ENCODE results near the gene OGDH.

OGDH gene

DNA sequence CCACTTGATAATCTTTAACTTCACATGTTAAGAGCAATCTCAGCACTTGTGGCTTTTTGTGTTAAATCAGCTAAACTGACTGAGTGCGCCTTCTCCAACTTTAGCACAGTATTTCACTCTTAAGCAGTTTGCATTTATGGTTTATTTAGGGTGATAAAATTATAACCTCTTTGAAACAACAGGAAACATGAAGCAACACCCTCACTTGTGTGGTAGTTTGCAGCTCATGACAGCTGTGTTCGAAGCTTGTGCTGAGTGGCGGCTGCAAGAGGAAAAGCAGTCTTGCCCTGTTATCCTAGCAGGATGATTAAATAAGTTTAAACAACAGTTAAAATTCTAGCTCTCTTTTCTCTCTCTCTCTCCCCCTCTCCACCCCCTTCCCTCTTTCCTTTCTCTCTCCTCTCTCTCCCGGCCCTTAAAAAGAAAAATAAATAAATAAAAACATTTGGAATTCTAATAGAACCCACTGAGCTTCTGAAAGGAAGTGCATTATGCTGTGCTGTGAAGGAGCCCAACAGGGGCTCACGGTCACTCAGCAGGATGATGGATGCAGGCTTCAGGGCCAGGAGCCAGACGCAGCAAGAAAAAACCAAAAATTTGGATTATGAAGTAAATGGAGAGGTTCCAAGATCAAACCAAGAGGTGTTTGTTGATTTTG, 25.2 kb downstream of the OGDH start:
- peak overlapping the region; percentile 32; the same call in 1 of the 2 replicates for H3K9ac ChIP-seq (ENCODE audit: low read length)
- peaks cover 52% of the 10 kb centered on the region for H3K79me2 ChIP-seq (ENCODE audit: low read length)
- TF ChIP-seq, protein P1, sequence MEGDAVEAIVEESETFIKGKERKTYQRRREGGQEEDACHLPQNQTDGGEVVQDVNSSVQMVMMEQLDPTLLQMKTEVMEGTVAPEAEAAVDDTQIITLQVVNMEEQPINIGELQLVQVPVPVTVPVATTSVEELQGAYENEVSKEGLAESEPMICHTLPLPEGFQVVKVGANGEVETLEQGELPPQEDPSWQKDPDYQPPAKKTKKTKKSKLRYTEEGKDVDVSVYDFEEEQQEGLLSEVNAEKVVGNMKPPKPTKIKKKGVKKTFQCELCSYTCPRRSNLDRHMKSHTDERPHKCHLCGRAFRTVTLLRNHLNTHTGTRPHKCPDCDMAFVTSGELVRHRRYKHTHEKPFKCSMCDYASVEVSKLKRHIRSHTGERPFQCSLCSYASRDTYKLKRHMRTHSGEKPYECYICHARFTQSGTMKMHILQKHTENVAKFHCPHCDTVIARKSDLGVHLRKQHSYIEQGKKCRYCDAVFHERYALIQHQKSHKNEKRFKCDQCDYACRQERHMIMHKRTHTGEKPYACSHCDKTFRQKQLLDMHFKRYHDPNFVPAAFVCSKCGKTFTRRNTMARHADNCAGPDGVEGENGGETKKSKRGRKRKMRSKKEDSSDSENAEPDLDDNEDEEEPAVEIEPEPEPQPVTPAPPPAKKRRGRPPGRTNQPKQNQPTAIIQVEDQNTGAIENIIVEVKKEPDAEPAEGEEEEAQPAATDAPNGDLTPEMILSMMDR (IDR thresholded peaks at IDR 0.05; ENCODE audit: low read length) = no peak
- no peak for TF ChIP-seq EZH2 (optimal IDR thresholded peaks at IDR 0.05; ENCODE audit: low read depth, low read length)

GRCh38 chr7:44632196-44632595, 25.8 kb downstream of the OGDH start:
- Histone ChIP-seq H4K20me1 (ENCODE audit: insufficient read depth, low read length) (no peaks in the 10 kb centered on the region), H3K9me3 (replicated peaks; ENCODE audit: insufficient read depth, low read length) (no peaks in the 10 kb centered on the region), H3K4me1 (ENCODE audit: low read length) (peaks cover 87% of the 10 kb centered on the region), H3K9ac (ENCODE audit: low read length) (peak overlapping the region; percentile 32; the same call in 1 of the 2 replicates), H3K27me3 (replicated peaks; ENCODE audit: insufficient read depth, low read length) (no peaks in the 10 kb centered on the region), H3K36me3 (replicated peaks; ENCODE audit: insufficient read depth, low read length) (0 out of 2 replicates have a peak, but pooled peaks cover 3% of the 10 kb centered on the region), H3K27ac (ENCODE audit: low read length) (peak overlapping the region; percentile 96), H3F3A (ENCODE audit: insufficient read depth, low read length) (peaks cover 80% of the 10 kb centered on the region), H3K4me3 (ENCODE audit: low read length) (no peak overlapping the region), H2AFZ (ENCODE audit: low read length) (no peak overlapping the region), H3K9me2 (replicated peaks; ENCODE audit: insufficient read depth, low read length) (no peaks in the 10 kb centered on the region), H3K79me2 (ENCODE audit: low read length) (peaks cover 53% of the 10 kb centered on the region), H3K4me2 (ENCODE audit: low read depth, low read length) (peak overlapping the region; percentile 30; the same call in 1 of the 2 replicates)
- no peak for DNase-seq
- TF ChIP-seq EZH2phosphoT487 (IDR thresholded peaks at IDR 0.05; ENCODE audit: low read length) (no peak), EZH2 (optimal IDR thresholded peaks at IDR 0.05; ENCODE audit: low read depth, low read length) (no peak)
- TF ChIP-seq, protein P1 (IDR thresholded peaks at IDR 0.05; ENCODE audit: low read length) = no peak

More for the DNA sequence above, 25.2 kb downstream of the OGDH start:
- H3K4me3 ChIP-seq (ENCODE audit: low read length) = no peak overlapping the region
- 0 out of 2 replicates have a peak, but pooled peaks cover 3% of the 10 kb centered on the region for H3K36me3 ChIP-seq (replicated peaks; ENCODE audit: insufficient read depth, low read length)
- H3K4me1 ChIP-seq (ENCODE audit: low read length) = peaks cover 81% of the 10 kb centered on the region
- DNase-seq = peak; percentile 78
- no peaks in the 10 kb centered on the region for H3K9me2 ChIP-seq (replicated peaks; ENCODE audit: insufficient read depth, low read length)
- H4K20me1 ChIP-seq (ENCODE audit: insufficient read depth, low read length) = no peaks in the 10 kb centered on the region
- peak overlapping the region; percentile 96 for H3K27ac ChIP-seq (ENCODE audit: low read length)
- peak overlapping the region; percentile 30 for H3K4me2 ChIP-seq (ENCODE audit: low read depth, low read length)
- H3F3A ChIP-seq (ENCODE audit: insufficient read depth, low read length) = peaks cover 74% of the 10 kb centered on the region
- H3K9me3 ChIP-seq (replicated peaks; ENCODE audit: insufficient read depth, low read length) = no peaks in the 10 kb centered on the region
- H2AFZ ChIP-seq (ENCODE audit: low read length) = no peak overlapping the region
- H3K27me3 ChIP-seq (replicated peaks; ENCODE audit: insufficient read depth, low read length) = no peaks in the 10 kb centered on the region

- no peaks in the 10 kb centered on the region for H3K27me3 ChIP-seq (replicated peaks; ENCODE audit: insufficient read depth, low read length)
- H3K9ac ChIP-seq (ENCODE audit: low read length) = peak overlapping the region; percentile 62
- no peaks in the 10 kb centered on the region for H3K36me3 ChIP-seq (replicated peaks; ENCODE audit: insufficient read depth, low read length)
- peaks cover 48% of the 10 kb centered on the region for H3K79me2 ChIP-seq (ENCODE audit: low read length)
- H3K4me3 ChIP-seq (ENCODE audit: low read length) = peak overlapping the region; percentile 18
- peaks cover 91% of the 10 kb centered on the region for H3F3A ChIP-seq (ENCODE audit: insufficient read depth, low read length)
- H3K4me2 ChIP-seq (ENCODE audit: low read depth, low read length) = peak overlapping the region; percentile 73
- H3K9me3 ChIP-seq (replicated peaks; ENCODE audit: insufficient read depth, low read length) = no peaks in the 10 kb centered on the region
- no peak for TF ChIP-seq EZH2phosphoT487 (IDR thresholded peaks at IDR 0.05; ENCODE audit: low read length)
- no peak for TF ChIP-seq EZH2 (optimal IDR thresholded peaks at IDR 0.05; ENCODE audit: low read depth, low read length)
- TF ChIP-seq, protein P1 (IDR thresholded peaks at IDR 0.05; ENCODE audit: low read length) = no peak
- no peaks in the 10 kb centered on the region for H4K20me1 ChIP-seq (ENCODE audit: insufficient read depth, low read length)
- H2AFZ ChIP-seq (ENCODE audit: low read length) = no peak overlapping the region
- no peaks in the 10 kb centered on the region for H3K9me2 ChIP-seq (replicated peaks; ENCODE audit: insufficient read depth, low read length)
- peak; percentile 87 for DNase-seq
- H3K4me1 ChIP-seq (ENCODE audit: low read length) = peaks cover 96% of the 10 kb centered on the region
- H3K27ac ChIP-seq (ENCODE audit: low read length) = peak overlapping the region; percentile 96
These were observed 27.1 kb downstream of the OGDH start for GRCh38 chr7:44633254-44634186.
